Thyroid gland (tissue), 4 donors: Measurements from ENCODE around the gene NAALADL2.

Experiments used
- POLR2A ChIP-seq, 2 donors: fragments of 450-650 bp; IDR thresholded peaks; one replicate each; pipeline ENCODE4 v1.6.1; 2017; ENCODE audit warnings: antibody characterized with exemption in 2 of 2, mild to moderate bottlenecking in 2 of 2, moderate library complexity in 1 of 2
- TF ChIP-seq, protein P1 (sequence below), 6 experiments: fragments of 200-600 bp in 3 of 6; fragments of 450-650 bp in 3 of 6; sonication (generic) in 3 of 6; IDR thresholded peaks; one replicate each; pipeline ENCODE4 v1.5.1; 2016 to 2019; ENCODE audit warnings: antibody characterized with exemption in 6 of 6, mild to moderate bottlenecking in 2 of 6, inconsistent platforms in 1 of 6, moderate library complexity in 1 of 6

DNA sequence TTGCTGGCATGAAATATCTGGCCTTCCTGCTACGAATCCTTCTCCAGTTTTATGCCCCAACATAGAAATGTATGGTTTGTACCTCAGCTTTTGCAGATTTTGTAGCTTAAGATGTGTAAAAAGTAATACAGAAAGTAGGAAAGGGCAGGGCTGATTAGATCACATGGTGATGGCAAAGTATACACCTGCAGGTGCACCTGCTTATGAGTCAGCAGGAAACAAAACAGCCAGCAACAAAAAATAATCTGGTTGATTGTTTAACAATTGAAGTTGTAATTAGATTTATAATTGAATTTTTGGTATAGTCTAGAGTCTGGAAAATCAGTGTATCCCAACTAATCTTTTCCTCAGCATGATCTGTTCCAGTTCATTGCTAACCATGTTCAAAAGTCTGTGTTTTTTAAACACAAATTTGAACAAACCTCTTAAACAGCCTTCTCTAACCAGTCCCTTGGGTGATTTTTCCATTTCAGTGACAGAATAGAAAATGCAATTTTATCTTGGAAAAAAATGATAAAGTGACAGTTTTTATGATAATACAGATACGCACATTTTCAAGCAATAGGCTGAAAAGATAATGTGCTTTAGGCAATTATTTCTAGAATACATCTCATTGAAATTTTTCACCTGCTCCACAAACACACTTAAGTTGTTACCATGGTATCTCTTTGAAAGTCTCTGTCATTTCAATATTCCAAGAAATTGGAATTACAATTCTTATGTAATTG lies 477.4 kb downstream of the NAALADL2 start:
- no peak for TF ChIP-seq POLR2A (IDR thresholded peaks at IDR 0.05)
- TF ChIP-seq, protein P1, sequence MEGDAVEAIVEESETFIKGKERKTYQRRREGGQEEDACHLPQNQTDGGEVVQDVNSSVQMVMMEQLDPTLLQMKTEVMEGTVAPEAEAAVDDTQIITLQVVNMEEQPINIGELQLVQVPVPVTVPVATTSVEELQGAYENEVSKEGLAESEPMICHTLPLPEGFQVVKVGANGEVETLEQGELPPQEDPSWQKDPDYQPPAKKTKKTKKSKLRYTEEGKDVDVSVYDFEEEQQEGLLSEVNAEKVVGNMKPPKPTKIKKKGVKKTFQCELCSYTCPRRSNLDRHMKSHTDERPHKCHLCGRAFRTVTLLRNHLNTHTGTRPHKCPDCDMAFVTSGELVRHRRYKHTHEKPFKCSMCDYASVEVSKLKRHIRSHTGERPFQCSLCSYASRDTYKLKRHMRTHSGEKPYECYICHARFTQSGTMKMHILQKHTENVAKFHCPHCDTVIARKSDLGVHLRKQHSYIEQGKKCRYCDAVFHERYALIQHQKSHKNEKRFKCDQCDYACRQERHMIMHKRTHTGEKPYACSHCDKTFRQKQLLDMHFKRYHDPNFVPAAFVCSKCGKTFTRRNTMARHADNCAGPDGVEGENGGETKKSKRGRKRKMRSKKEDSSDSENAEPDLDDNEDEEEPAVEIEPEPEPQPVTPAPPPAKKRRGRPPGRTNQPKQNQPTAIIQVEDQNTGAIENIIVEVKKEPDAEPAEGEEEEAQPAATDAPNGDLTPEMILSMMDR (IDR thresholded peaks at IDR 0.05) = no peak
